HepG2 (cell line): Measurements from ENCODE around the gene CXCL10. TPM values are rescaled to one million over a fixed set of nuclear protein-coding genes. Genes with fewer than 3 reads are reported as not detected.

Source experiments
- ATAC-seq: fragments of 200-7000 bp; cut with Tn5 transposase; 3 replicates; pipeline ENCODE4 v1.9.1; 2020; ENCODE audit warnings: mild to moderate bottlenecking, moderate library complexity
- BruUV-seq: library from RNA; stranded (reverse); fragments of 400-500 nt; replicated peaks from 2 replicates; lab custom pipeline; 2021; lab: Mats Ljungman, UMichigan
- CTCF ChIA-PET: fragments of 300-600 bp; formaldehyde crosslinking; extraction: SDS; loops from one replicate; lab custom pipeline; 2021; ENCODE audit warnings: low total read pairs, inconsistent platforms, low intra/inter-chr PET ratio; lab: Yijun Ruan, JAX
- POLR2A ChIA-PET: fragments of 350-600 bp; sonication (Branson Sonifier 250); formaldehyde crosslinking; loops from one replicate; lab custom pipeline; 2020; ENCODE audit warnings: antibody characterized with exemption, inconsistent platforms; lab: Yijun Ruan, JAX
- DNase-seq: peaks from one replicate; pipeline ENCODE4 v3.0.0-alpha.2; 2015; ENCODE audit warnings: low spot score
- FAIRE-seq: peaks from 3 replicates; lab custom pipeline; 2011; peaks lifted over from hg19 to GRCh38; lab: Jason Lieb, UNC
- H2AFZ ChIP-seq: one replicate; pipeline ENCODE4 v1.6.1; 2011; ENCODE audit warnings: low read length, inconsistent platforms
- H3K27ac ChIP-seq: fragments of 300-600 bp; 3 replicates; pipeline ENCODE4 v1.8.0; 2011; ENCODE audit warnings: mixed run types, mild to moderate bottlenecking, mixed read lengths, low read length, inconsistent platforms; ENCODE audit not compliant: insufficient read depth; ENCODE audit errors: extremely low read length
- H3K27me3 ChIP-seq, 2 experiments: fragments of 200-600 bp in 1 of 2; 2 replicates in 1 of 2; 3 replicates in 1 of 2; pipeline versions ENCODE4 v1.6.0 to v1.8.0; 2011; ENCODE audit warnings: low read length in 2 of 2, mild to moderate bottlenecking in 2 of 2, moderate library complexity in 2 of 2, inconsistent platforms in 1 of 2; ENCODE audit not compliant: insufficient read depth in 2 of 2, control insufficient read depth in 1 of 2
- H3K36me3 ChIP-seq, 2 experiments: fragments of 200-600 bp in 1 of 2; replicated peaks in 1 of 2; 2 replicates in 1 of 2; 3 replicates in 1 of 2; pipeline versions ENCODE4 v1.5.1 to v1.8.0; 2011; ENCODE audit warnings: low read length in 2 of 2, inconsistent platforms in 1 of 2; ENCODE audit not compliant: insufficient read depth in 2 of 2, control insufficient read depth in 1 of 2
- H3K4me1 ChIP-seq: 2 replicates; pipeline ENCODE4 v1.5.1; 2012; ENCODE audit warnings: low read length, inconsistent platforms; ENCODE audit not compliant: insufficient read depth
- H3K4me2 ChIP-seq: 2 replicates; pipeline ENCODE4 v1.6.0; 2011; ENCODE audit warnings: low read depth, low read length, inconsistent platforms
- H3K4me3 ChIP-seq, 3 experiments: fragments of 200-600 bp in 1 of 3; sonication (generic), shearing (Covaris generic) in 1 of 3; replicated peaks in 1 of 3; 2 replicates each; pipeline ENCODE4 v1.5.1; 2011 to 2016; ENCODE audit warnings: low read length in 3 of 3, inconsistent platforms in 2 of 3, low read depth in 2 of 3, mild to moderate bottlenecking in 2 of 3, control low read depth in 1 of 3, mixed read lengths in 1 of 3; ENCODE audit not compliant: insufficient read depth in 1 of 3
- H3K79me2 ChIP-seq: one replicate; pipeline ENCODE4 v1.6.1; 2011; ENCODE audit warnings: low read length, inconsistent platforms; ENCODE audit not compliant: insufficient read depth
- H3K9ac ChIP-seq: 2 replicates; pipeline ENCODE4 v1.6.0; 2011; ENCODE audit warnings: mild to moderate bottlenecking, low read depth, low read length, inconsistent platforms; ENCODE audit not compliant: insufficient read depth
- H3K9me3 ChIP-seq: 2 replicates; pipeline ENCODE4 v1.5.1; 2012; ENCODE audit warnings: mild to moderate bottlenecking, low read length
- H4K20me1 ChIP-seq: 2 replicates; pipeline ENCODE4 v1.6.0; 2011; ENCODE audit warnings: inconsistent platforms, mild to moderate bottlenecking, low read length, moderate library complexity; ENCODE audit not compliant: insufficient read depth
- AKAP8 ChIP-seq: sonication (generic); formaldehyde crosslinking; IDR thresholded peaks from 2 replicates; pipeline ENCODE4 v1.5.1; 2020; ENCODE audit warnings: mild to moderate bottlenecking, missing genetic modification reagents
- CENPX ChIP-seq: sonication (generic); formaldehyde crosslinking; IDR thresholded peaks from 2 replicates; pipeline ENCODE4 v1.9.0; 2021; ENCODE audit warnings: mild to moderate bottlenecking, missing genetic modification reagents, moderate library complexity
- ELK4 ChIP-seq: sonication (generic); formaldehyde crosslinking; IDR thresholded peaks from 2 replicates; pipeline ENCODE4 v1.9.0; 2021; ENCODE audit warnings: missing genetic modification reagents, borderline replicate concordance
- FIP1L1 ChIP-seq: fragments of 200-400 bp; formaldehyde crosslinking; IDR thresholded peaks from 2 replicates; pipeline ENCODE4 v1.6.1; 2018; ENCODE audit warnings: low read depth, mild to moderate bottlenecking, low read length, moderate library complexity, borderline replicate concordance; ENCODE audit not compliant: insufficient read depth
- FOXK2 ChIP-seq: fragments of 450-650 bp; IDR thresholded peaks from 2 replicates; pipeline ENCODE4 v1.6.1; 2016
- GPN1 ChIP-seq: sonication (generic); formaldehyde crosslinking; IDR thresholded peaks from 2 replicates; pipeline ENCODE4 v1.5.1; 2020; ENCODE audit warnings: missing genetic modification reagents, borderline replicate concordance
- NFE2 ChIP-seq: sonication (generic); formaldehyde crosslinking; IDR thresholded peaks from 2 replicates; pipeline ENCODE4 v1.4.0; 2020; ENCODE audit warnings: missing genetic modification reagents
- SALL2 ChIP-seq: sonication (generic); formaldehyde crosslinking; IDR thresholded peaks from 2 replicates; pipeline ENCODE4 v1.8.1; 2023; ENCODE audit warnings: mild to moderate bottlenecking, missing genetic modification reagents, inconsistent platforms
- SP2 ChIP-seq: sonication (generic); formaldehyde crosslinking; IDR thresholded peaks from 2 replicates; pipeline ENCODE4 v1.5.1; 2020; ENCODE audit warnings: mild to moderate bottlenecking, missing genetic modification reagents
- THAP9 ChIP-seq: sonication (generic); formaldehyde crosslinking; IDR thresholded peaks from 2 replicates; pipeline ENCODE4; 2020; ENCODE audit warnings: missing genetic modification reagents, mild to moderate bottlenecking, borderline replicate concordance
- ZNF513 ChIP-seq: sonication (generic); formaldehyde crosslinking; conservative IDR thresholded peaks from 2 replicates; pipeline ENCODE4 v1.5.0; 2020; ENCODE audit warnings: missing genetic modification reagents
- WGBS: methylation state at CpG from one replicate; pipeline ENCODE4 v1.1.6; 2017; ENCODE audit warnings: low lambda C conversion rate; 5-methylcytosine and 5-hydroxymethylcytosine counted together
- in situ Hi-C: cut with HindIII; loops from 2 replicates; pipeline ENCODE4 v1.10.0; 2017; ENCODE audit warnings: low pct_unique_long_range_greater_than_20kb; ENCODE audit not compliant: extremely low pct_ligation_motif_present
- intact Hi-C: fragments of 100-400 bp; cut with micrococcal nuclease; formaldehyde crosslinking; loops from one replicate; pipeline ENCODE4 v1.10.0; 2022; ENCODE audit not compliant: unreplicated experiment
- polyA plus RNA-seq, 8 experiments: library from polyadenylated mRNA; depleted of rRNA in 3 of 8; stranded (reverse) in 7 of 8; unstranded in 1 of 8; fragments of >200 nt; fragmentation: Illumina TruSeq in 4 of 8; extraction: Trizol in 4 of 8; gene quantifications; 2 replicates each; pipeline versions ENCODE4 v1.2.1 to v1.2.3, GENCODE V29; 2011 to 2016; ENCODE audit warnings: low read depth in 4 of 8, missing spikeins in 1 of 8, mixed read lengths in 1 of 8; ENCODE audit not compliant: insufficient read depth in 1 of 8
- total RNA-seq, 5 experiments: library from RNA; depleted of rRNA; stranded (reverse); fragments of >200 nt; fragmentation: Illumina TruSeq; extraction: Trizol; gene quantifications; 2 replicates each; pipeline ENCODE4 v1.2.3, GENCODE V29; 2016; ENCODE audit warnings: low read depth in 1 of 5

Gene CXCL10
- total and polyA plus RNA-seq, 2 of the 13 experiments (the other 11 are each of a cell fraction or from before 2014, with no cell fraction given): not detected

GRCh38 chr4:76022031-76022430 is 1.3 kb downstream of the CXCL10 start:
- intact Hi-C loops (no loop called here), in situ Hi-C loops (no loop called here)
- WGBS: 11% methylated on average over 4 of the region's 4 CpGs

GRCh38 chr4:76017056-76017686 is 6.1 kb downstream of the CXCL10 start:
- H3K4me3 ChIP-seq: no peak overlapping the region
- BruUV-seq: no TSS peak
- H3K27ac ChIP-seq: no peak overlapping the region
- H3K9me3 ChIP-seq: no peaks in the 10 kb centered on the region
- H3K36me3 ChIP-seq: no peaks in the 10 kb centered on the region
- in situ Hi-C loops: no loop called here
- H3K9ac ChIP-seq: no peak overlapping the region
- ChIA-PET POLR2A (no interaction called here), CTCF (no interaction called here)
- no peak overlapping the region for H2AFZ ChIP-seq
- no peaks in the 10 kb centered on the region for H3K4me1 ChIP-seq
- no peaks in the 10 kb centered on the region for H3K27me3 ChIP-seq
- no peaks in the 10 kb centered on the region for H4K20me1 ChIP-seq
- H3K79me2 ChIP-seq: no peaks in the 10 kb centered on the region
- no peak overlapping the region for H3K4me2 ChIP-seq
- WGBS: 7% methylated on average over 3 of the region's 3 CpGs
- no peak for DNase-seq
- no peak for ATAC-seq
- FAIRE-seq: no peak
- intact Hi-C loops: no loop called here
- no peak for TF ChIP-seq GPN1
- no peak for TF ChIP-seq SP2 (CRISPR knock-in tag)
- no peak for TF ChIP-seq THAP9 (CRISPR knock-in tag)
- no peak for TF ChIP-seq SALL2 (CRISPR knock-in tag)
- TF ChIP-seq CENPX (CRISPR knock-in tag): no peak
- TF ChIP-seq ELK4 (CRISPR knock-in tag): no peak
- TF ChIP-seq NFE2: no peak
- no peak for TF ChIP-seq AKAP8 (CRISPR knock-in tag)
- TF ChIP-seq FIP1L1: no peak
- no peak for TF ChIP-seq FOXK2

More at GRCh38 chr4:76022031-76022430, 1.3 kb downstream of the CXCL10 start:
- no peak for FAIRE-seq
- H2AFZ ChIP-seq: no peak overlapping the region
- no peak overlapping the region for H3K4me3 ChIP-seq
- no peak for TF ChIP-seq ZNF513 (CRISPR knock-in tag)
- no peak overlapping the region for H3K9ac ChIP-seq
- ChIA-PET POLR2A (no interaction called here), CTCF (no interaction called here)
- H4K20me1 ChIP-seq: no peaks in the 10 kb centered on the region
- H3K4me1 ChIP-seq: no peaks in the 10 kb centered on the region
- H3K27me3 ChIP-seq: no peaks in the 10 kb centered on the region
- DNase-seq: no peak
- no peaks in the 10 kb centered on the region for H3K36me3 ChIP-seq
- no peaks in the 10 kb centered on the region for H3K9me3 ChIP-seq
- H3K4me2 ChIP-seq: no peak overlapping the region
- no peak for ATAC-seq
- no TSS peak for BruUV-seq
- no peaks in the 10 kb centered on the region for H3K79me2 ChIP-seq
- H3K27ac ChIP-seq: no peak overlapping the region
